ENCODE measurements around the gene GJB3.

GJB3 gene

DNA sequence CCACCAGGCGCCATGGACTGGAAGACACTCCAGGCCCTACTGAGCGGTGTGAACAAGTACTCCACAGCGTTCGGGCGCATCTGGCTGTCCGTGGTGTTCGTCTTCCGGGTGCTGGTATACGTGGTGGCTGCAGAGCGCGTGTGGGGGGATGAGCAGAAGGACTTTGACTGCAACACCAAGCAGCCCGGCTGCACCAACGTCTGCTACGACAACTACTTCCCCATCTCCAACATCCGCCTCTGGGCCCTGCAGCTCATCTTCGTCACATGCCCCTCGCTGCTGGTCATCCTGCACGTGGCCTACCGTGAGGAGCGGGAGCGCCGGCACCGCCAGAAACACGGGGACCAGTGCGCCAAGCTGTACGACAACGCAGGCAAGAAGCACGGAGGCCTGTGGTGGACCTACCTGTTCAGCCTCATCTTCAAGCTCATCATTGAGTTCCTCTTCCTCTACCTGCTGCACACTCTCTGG, 3.8 kb downstream of the GJB3 start:
- TF ChIP-seq, protein P1, sequence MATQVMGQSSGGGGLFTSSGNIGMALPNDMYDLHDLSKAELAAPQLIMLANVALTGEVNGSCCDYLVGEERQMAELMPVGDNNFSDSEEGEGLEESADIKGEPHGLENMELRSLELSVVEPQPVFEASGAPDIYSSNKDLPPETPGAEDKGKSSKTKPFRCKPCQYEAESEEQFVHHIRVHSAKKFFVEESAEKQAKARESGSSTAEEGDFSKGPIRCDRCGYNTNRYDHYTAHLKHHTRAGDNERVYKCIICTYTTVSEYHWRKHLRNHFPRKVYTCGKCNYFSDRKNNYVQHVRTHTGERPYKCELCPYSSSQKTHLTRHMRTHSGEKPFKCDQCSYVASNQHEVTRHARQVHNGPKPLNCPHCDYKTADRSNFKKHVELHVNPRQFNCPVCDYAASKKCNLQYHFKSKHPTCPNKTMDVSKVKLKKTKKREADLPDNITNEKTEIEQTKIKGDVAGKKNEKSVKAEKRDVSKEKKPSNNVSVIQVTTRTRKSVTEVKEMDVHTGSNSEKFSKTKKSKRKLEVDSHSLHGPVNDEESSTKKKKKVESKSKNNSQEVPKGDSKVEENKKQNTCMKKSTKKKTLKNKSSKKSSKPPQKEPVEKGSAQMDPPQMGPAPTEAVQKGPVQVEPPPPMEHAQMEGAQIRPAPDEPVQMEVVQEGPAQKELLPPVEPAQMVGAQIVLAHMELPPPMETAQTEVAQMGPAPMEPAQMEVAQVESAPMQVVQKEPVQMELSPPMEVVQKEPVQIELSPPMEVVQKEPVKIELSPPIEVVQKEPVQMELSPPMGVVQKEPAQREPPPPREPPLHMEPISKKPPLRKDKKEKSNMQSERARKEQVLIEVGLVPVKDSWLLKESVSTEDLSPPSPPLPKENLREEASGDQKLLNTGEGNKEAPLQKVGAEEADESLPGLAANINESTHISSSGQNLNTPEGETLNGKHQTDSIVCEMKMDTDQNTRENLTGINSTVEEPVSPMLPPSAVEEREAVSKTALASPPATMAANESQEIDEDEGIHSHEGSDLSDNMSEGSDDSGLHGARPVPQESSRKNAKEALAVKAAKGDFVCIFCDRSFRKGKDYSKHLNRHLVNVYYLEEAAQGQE (IDR thresholded peaks at IDR 0.05; ENCODE audit: insufficient read depth in 1 of 2, low read depth in 2 of 2, low read length in 2 of 2), result no peak
- TF ChIP-seq SIN3A (IDR thresholded peaks at IDR 0.05; ENCODE audit: borderline replicate concordance, insufficient read depth, low read length), result no peak
- TF ChIP-seq FOXP2 (optimal IDR thresholded peaks at IDR 0.05; ENCODE audit: borderline replicate concordance, extremely low read depth, extremely low read length, insufficient read depth), result no peak
- TF ChIP-seq POLR2AphosphoS5 (IDR thresholded peaks at IDR 0.05; ENCODE audit: low read depth, low read length), result no peak
- TF ChIP-seq TAF1 (IDR thresholded peaks at IDR 0.05; ENCODE audit: borderline replicate concordance, insufficient read depth, low read length), result no peak

DNA sequence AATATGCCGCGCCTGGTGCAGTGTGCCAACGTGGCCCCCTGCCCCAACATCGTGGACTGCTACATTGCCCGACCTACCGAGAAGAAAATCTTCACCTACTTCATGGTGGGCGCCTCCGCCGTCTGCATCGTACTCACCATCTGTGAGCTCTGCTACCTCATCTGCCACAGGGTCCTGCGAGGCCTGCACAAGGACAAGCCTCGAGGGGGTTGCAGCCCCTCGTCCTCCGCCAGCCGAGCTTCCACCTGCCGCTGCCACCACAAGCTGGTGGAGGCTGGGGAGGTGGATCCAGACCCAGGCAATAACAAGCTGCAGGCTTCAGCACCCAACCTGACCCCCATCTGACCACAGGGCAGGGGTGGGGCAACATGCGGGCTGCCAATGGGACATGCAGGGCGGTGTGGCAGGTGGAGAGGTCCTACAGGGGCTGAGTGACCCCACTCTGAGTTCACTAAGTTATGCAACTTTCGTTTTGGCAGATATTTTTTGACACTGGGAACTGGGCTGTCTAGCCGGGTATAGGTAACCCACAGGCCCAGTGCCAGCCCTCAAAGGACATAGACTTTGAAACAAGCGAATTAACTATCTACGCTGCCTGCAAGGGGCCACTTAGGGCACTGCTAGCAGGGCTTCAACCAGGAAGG, 4.3 kb downstream of the GJB3 start:
- TF ChIP-seq SIN3A (IDR thresholded peaks at IDR 0.05; ENCODE audit: borderline replicate concordance, insufficient read depth, low read length) (no peak), TAF1 (IDR thresholded peaks at IDR 0.05; ENCODE audit: borderline replicate concordance, insufficient read depth, low read length) (no peak), FOXP2 (optimal IDR thresholded peaks at IDR 0.05; ENCODE audit: borderline replicate concordance, extremely low read depth, extremely low read length, insufficient read depth) (no peak), POLR2AphosphoS5 (IDR thresholded peaks at IDR 0.05; ENCODE audit: low read depth, low read length) (no peak)
- TF ChIP-seq, protein P1 (IDR thresholded peaks at IDR 0.05; ENCODE audit: insufficient read depth in 1 of 2, low read depth in 2 of 2, low read length in 2 of 2), result no peak

DNA sequence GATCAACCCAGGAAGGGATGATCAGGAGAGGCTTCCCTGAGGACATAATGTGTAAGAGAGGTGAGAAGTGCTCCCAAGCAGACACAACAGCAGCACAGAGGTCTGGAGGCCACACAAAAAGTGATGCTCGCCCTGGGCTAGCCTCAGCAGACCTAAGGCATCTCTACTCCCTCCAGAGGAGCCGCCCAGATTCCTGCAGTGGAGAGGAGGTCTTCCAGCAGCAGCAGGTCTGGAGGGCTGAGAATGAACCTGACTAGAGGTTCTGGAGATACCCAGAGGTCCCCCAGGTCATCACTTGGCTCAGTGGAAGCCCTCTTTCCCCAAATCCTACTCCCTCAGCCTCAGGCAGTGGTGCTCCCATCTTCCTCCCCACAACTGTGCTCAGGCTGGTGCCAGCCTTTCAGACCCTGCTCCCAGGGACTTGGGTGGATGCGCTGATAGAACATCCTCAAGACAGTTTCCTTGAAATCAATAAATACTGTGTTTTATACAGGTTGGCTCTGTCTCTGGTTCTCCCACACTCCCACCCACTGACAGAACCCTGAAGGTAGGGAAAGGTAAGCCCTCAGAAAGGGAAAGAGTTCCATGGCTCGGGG, 5.0 kb downstream of the GJB3 start:
- no peak for TF ChIP-seq POLR2AphosphoS5 (IDR thresholded peaks at IDR 0.05; ENCODE audit: low read depth, low read length)
- no peak for TF ChIP-seq FOXP2 (optimal IDR thresholded peaks at IDR 0.05; ENCODE audit: borderline replicate concordance, extremely low read depth, extremely low read length, insufficient read depth)
- TF ChIP-seq, protein P1 (IDR thresholded peaks at IDR 0.05; ENCODE audit: insufficient read depth in 1 of 2, low read depth in 2 of 2, low read length in 2 of 2), result no peak
- TF ChIP-seq SIN3A (IDR thresholded peaks at IDR 0.05; ENCODE audit: borderline replicate concordance, insufficient read depth, low read length), result no peak
- TF ChIP-seq TAF1 (IDR thresholded peaks at IDR 0.05; ENCODE audit: borderline replicate concordance, insufficient read depth, low read length), result no peak

DNA sequence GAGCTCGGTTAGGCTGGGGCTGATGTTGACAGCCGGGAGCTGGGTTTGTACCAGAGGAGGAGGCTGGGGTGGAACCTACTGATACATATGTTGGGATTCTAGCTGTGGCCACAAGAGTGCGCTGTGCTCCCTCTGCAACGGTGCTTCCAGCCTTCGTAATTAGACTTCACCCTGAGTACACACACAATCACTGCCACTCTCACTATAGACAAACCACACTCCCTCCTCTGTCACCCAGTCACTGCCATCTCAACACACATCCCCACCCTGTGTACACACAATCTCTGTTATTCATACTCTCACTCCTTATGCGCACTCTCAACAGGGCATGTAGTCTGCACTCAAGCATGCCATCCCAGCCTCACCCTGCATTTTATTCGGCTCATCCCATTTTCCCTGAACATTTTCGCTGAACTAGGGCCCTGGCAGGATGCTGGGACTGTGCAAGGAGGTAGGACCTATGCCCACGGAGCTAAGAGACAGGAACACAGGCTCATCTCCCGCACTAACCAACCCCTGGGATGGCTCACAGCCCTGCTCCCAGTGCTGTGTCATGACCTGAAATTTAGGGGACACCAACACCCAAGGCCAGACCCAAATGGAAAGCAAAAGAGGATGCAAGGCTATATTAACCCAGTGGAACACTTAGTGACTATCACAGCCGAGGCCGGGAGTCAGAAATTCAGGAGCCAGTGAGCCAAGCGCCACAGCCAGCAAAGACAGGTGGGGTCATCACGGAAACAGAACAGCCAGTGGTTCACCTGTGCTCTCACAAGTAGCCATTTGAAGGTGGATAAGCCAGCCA, 5.7 kb downstream of the GJB3 start:
- TF ChIP-seq FOXP2 (optimal IDR thresholded peaks at IDR 0.05; ENCODE audit: borderline replicate concordance, extremely low read depth, extremely low read length, insufficient read depth) (no peak), POLR2AphosphoS5 (IDR thresholded peaks at IDR 0.05; ENCODE audit: low read depth, low read length) (no peak)

Measured in PFSK-1 (cell line).